ENCODE measurements around the gene PRR29.
A peak's percentile ranks its signal among the peaks of the same experiment; 100 is the strongest.

Gene PRR29

DNA sequence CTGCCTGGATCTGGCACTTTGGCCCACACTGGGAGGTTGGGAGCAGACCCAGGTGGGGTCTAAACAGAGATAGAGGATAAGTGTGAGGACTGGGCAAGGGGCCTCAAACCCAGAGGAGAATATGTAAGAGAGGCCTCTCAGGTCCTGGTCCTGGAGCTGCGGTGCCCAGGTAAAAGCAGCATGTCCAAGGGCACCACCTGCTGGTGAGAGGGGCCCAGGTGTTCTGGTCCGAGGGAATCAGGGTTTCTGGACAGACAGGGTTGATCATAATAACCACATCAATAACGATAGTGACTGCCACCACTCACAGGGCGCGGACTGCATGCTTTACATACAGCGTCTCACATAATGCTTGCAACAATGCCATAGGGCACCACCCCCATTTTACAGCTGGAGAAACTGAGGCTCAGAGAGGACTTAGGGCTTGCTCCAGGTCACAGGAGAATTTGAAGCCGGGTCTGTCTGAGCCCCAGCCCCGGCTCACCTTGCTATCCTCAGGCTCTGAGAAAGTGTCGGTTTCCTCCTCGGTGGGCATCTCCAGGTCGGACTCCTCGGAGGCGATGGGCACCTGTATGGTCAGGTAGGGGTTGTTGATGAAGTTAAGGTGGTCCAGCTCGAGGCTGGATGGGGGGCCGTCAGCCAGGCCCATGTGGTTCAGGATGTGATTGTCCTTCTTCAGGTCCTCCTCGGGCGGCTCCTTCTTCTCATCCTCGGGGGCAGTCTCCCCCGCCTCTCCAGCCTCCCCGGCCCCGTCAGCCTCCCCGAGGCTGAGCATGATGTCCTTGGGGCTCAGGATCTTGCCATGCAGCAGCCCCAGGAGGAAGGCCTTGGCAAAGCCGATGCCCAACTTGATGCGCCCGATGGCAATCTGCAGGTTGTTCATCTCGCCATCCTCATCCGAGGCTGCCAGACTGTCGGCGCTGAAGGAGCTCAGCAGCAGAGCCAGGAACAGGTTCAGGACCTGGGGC lies 46.9 kb upstream of the PRR29 start:
- Histone ChIP-seq H3K27ac (ENCODE audit: low read length) (no peak overlapping the region), H3K4me1 (ENCODE audit: low read length) (peaks cover 7% of the 10 kb centered on the region), H3K4me3 (ENCODE audit: low read length) (no peak overlapping the region), H3K9me2 (replicated peaks; ENCODE audit: insufficient read depth, low read length) (no peaks in the 10 kb centered on the region), H3K9ac (ENCODE audit: low read length) (no peak overlapping the region), H2AFZ (ENCODE audit: low read length) (no peak overlapping the region), H3K4me2 (ENCODE audit: low read depth, low read length) (no peak overlapping the region), H3K79me2 (ENCODE audit: low read length) (no peaks in the 10 kb centered on the region), H4K20me1 (ENCODE audit: insufficient read depth, low read length) (no peaks in the 10 kb centered on the region), H3F3A (ENCODE audit: insufficient read depth, low read length) (no peaks in the 10 kb centered on the region), H3K9me3 (replicated peaks; ENCODE audit: insufficient read depth, low read length) (no peaks in the 10 kb centered on the region), H3K27me3 (replicated peaks; ENCODE audit: insufficient read depth, low read length) (no peaks in the 10 kb centered on the region; the same call in 1 of the 2 replicates), H3K36me3 (replicated peaks; ENCODE audit: insufficient read depth, low read length) (no peaks in the 10 kb centered on the region)
- TF ChIP-seq EZH2phosphoT487 (IDR thresholded peaks at IDR 0.05; ENCODE audit: low read length) (no peak), CTCF (IDR thresholded peaks at IDR 0.05; ENCODE audit: low read length) (peak; percentile 82), EZH2 (optimal IDR thresholded peaks at IDR 0.05; ENCODE audit: low read depth, low read length) (no peak)
- peak; percentile 74 for DNase-seq

DNA sequence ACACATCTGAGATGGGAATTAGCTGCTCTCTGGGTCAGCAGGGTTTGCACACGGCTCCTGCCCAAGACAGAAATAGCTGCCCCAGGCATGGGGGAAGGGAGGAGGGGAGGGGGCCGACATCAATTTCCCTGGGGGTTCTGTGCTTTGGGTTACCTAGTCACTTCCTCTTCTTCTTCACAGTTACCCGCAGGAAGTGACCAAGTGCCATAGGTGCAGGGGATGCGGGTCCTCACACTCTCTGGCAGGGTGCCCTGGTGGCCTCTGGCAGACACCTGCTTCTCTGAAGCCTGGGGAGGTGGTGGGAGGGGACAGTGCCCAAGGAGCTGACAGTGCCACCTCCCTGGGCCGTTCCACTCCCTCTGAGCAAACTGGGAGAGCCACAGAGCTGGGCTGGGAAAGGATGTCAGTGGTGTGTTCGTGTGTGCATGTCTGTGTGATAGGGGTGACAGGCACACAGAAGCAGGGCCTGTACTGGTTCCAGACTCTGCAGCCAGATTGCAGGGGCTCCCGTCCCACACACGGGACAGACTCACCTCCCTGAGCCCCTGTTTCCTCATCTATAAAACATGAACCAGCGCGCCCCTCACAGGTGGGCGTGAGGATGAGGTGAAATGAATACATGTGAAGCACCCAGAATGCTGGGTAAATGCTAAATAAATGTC lies 43.6 kb upstream of the PRR29 start:
- Histone ChIP-seq H4K20me1 (ENCODE audit: insufficient read depth, low read length) (no peaks in the 10 kb centered on the region), H3K27ac (ENCODE audit: low read length) (no peak overlapping the region), H3F3A (ENCODE audit: insufficient read depth, low read length) (no peaks in the 10 kb centered on the region), H3K4me3 (ENCODE audit: low read length) (no peak overlapping the region), H3K79me2 (ENCODE audit: low read length) (no peaks in the 10 kb centered on the region), H3K9me2 (replicated peaks; ENCODE audit: insufficient read depth, low read length) (no peaks in the 10 kb centered on the region), H3K36me3 (replicated peaks; ENCODE audit: insufficient read depth, low read length) (no peaks in the 10 kb centered on the region), H3K9me3 (replicated peaks; ENCODE audit: insufficient read depth, low read length) (no peaks in the 10 kb centered on the region), H3K4me2 (ENCODE audit: low read depth, low read length) (no peak overlapping the region), H3K9ac (ENCODE audit: low read length) (no peak overlapping the region), H3K4me1 (ENCODE audit: low read length) (peaks cover 5% of the 10 kb centered on the region), H3K27me3 (replicated peaks; ENCODE audit: insufficient read depth, low read length) (no peaks in the 10 kb centered on the region; the same call in 1 of the 2 replicates), H2AFZ (ENCODE audit: low read length) (0 out of 2 replicates have a peak overlapping the region, but pooled peaks have one; percentile 40)
- TF ChIP-seq EZH2phosphoT487 (IDR thresholded peaks at IDR 0.05; ENCODE audit: low read length) (no peak), EZH2 (optimal IDR thresholded peaks at IDR 0.05; ENCODE audit: low read depth, low read length) (no peak), CTCF (IDR thresholded peaks at IDR 0.05; ENCODE audit: low read length) (no peak)
- DNase-seq: peak; percentile 36

GRCh38 chr17:63955232-63955631 lies 42.9 kb upstream of the PRR29 start:
- Histone ChIP-seq H3K27ac (ENCODE audit: low read length) (no peak overlapping the region), H3F3A (ENCODE audit: insufficient read depth, low read length) (no peaks in the 10 kb centered on the region), H4K20me1 (ENCODE audit: insufficient read depth, low read length) (no peaks in the 10 kb centered on the region), H3K9ac (ENCODE audit: low read length) (no peak overlapping the region), H3K4me3 (ENCODE audit: low read length) (no peak overlapping the region), H3K4me2 (ENCODE audit: low read depth, low read length) (no peak overlapping the region), H3K36me3 (replicated peaks; ENCODE audit: insufficient read depth, low read length) (no peaks in the 10 kb centered on the region), H3K27me3 (replicated peaks; ENCODE audit: insufficient read depth, low read length) (no peaks in the 10 kb centered on the region), H3K79me2 (ENCODE audit: low read length) (no peaks in the 10 kb centered on the region), H2AFZ (ENCODE audit: low read length) (no peak overlapping the region), H3K9me3 (replicated peaks; ENCODE audit: insufficient read depth, low read length) (no peaks in the 10 kb centered on the region), H3K4me1 (ENCODE audit: low read length) (peaks cover 5% of the 10 kb centered on the region), H3K9me2 (replicated peaks; ENCODE audit: insufficient read depth, low read length) (no peaks in the 10 kb centered on the region)
- TF ChIP-seq EZH2phosphoT487 (IDR thresholded peaks at IDR 0.05; ENCODE audit: low read length): no peak
- TF ChIP-seq EZH2 (optimal IDR thresholded peaks at IDR 0.05; ENCODE audit: low read depth, low read length): no peak
- no peak for TF ChIP-seq CTCF (IDR thresholded peaks at IDR 0.05; ENCODE audit: low read length)
- DNase-seq: no peak

Data from MM.1S (cell line).